Neuronal stem cell (in vitro differentiated cells): ENCODE data around the gene LHFPL2.

ENCODE experiments used
- DNase-seq: peaks from one replicate; pipeline ENCODE4 v3.0.0-alpha.2; 2013; ENCODE audit warnings: low spot score
- H2AFZ ChIP-seq: one replicate; pipeline ENCODE4 v1.6.1; 2013; ENCODE audit warnings: mild to moderate bottlenecking, low read length, inconsistent platforms
- H2AK5ac ChIP-seq: 2 replicates; pipeline ENCODE4 v1.6.1; 2013; ENCODE audit warnings: low read depth, mild to moderate bottlenecking, inconsistent platforms, low read length, moderate library complexity, mixed read lengths
- H2BK120ac ChIP-seq: 2 replicates; pipeline ENCODE4 v1.6.1; 2013; ENCODE audit warnings: low read depth, mild to moderate bottlenecking, inconsistent platforms, low read length, moderate library complexity, mixed read lengths
- H2BK12ac ChIP-seq: one replicate; pipeline ENCODE4 v1.6.1; 2013; ENCODE audit warnings: low read length, inconsistent platforms
- H2BK15ac ChIP-seq: 2 replicates; pipeline ENCODE4 v1.6.1; 2013; ENCODE audit warnings: mild to moderate bottlenecking, low read length, inconsistent platforms, mixed read lengths
- H2BK5ac ChIP-seq: one replicate; pipeline ENCODE4 v1.6.1; 2013; ENCODE audit warnings: inconsistent platforms, mild to moderate bottlenecking, low read length, moderate library complexity
- H3K14ac ChIP-seq: one replicate; pipeline ENCODE4 v1.6.1; 2013; ENCODE audit warnings: low read length, inconsistent platforms
- H3K18ac ChIP-seq: 2 replicates; pipeline ENCODE4 v1.6.1; 2013; ENCODE audit warnings: low read length, inconsistent platforms
- H3K23ac ChIP-seq: 2 replicates; pipeline ENCODE4 v1.6.1; 2013; ENCODE audit warnings: low read depth, mild to moderate bottlenecking, mixed read lengths, low read length, inconsistent platforms; ENCODE audit not compliant: poor library complexity
- H3K27ac ChIP-seq: replicated peaks from 3 replicates; pipeline ENCODE4 v1.5.1; 2013; ENCODE audit warnings: low read length, inconsistent platforms
- H3K27me3 ChIP-seq, 3 experiments: 2 replicates each; pipeline ENCODE4 v1.6.1; 2013; ENCODE audit warnings: low read length in 3 of 3, mild to moderate bottlenecking in 2 of 3, inconsistent platforms in 1 of 3, low read depth in 1 of 3, mixed read lengths in 1 of 3, moderate library complexity in 1 of 3; ENCODE audit not compliant: control insufficient read depth in 3 of 3, insufficient read depth in 3 of 3
- H3K36me3 ChIP-seq, 2 donors: replicated peaks in 1 of 2; 2 replicates each; pipeline ENCODE4 v1.6.1; 2013; ENCODE audit warnings: low read length in 2 of 2; ENCODE audit not compliant: control insufficient read depth in 2 of 2, insufficient read depth in 2 of 2
- H3K4ac ChIP-seq: 2 replicates; pipeline ENCODE4 v1.6.1; 2013; ENCODE audit warnings: inconsistent platforms, mild to moderate bottlenecking, low read length, moderate library complexity
- H3K4me1 ChIP-seq, 2 donors: 1 replicate in 1 of 2; 2 replicates in 1 of 2; pipeline ENCODE4 v1.6.1; 2013; ENCODE audit warnings: low read length in 2 of 2, low read depth in 1 of 2; ENCODE audit not compliant: control insufficient read depth in 2 of 2, insufficient read depth in 1 of 2
- H3K4me2 ChIP-seq: one replicate; pipeline ENCODE4 v1.6.1; 2013; ENCODE audit warnings: mild to moderate bottlenecking, low read length, inconsistent platforms; ENCODE audit not compliant: insufficient read depth, poor library complexity, severe bottlenecking
- H3K4me3 ChIP-seq, 2 donors: 2 replicates each; pipeline ENCODE4 v1.5.1; 2013; ENCODE audit warnings: low read length in 2 of 2, mild to moderate bottlenecking in 2 of 2, inconsistent platforms in 1 of 2, moderate library complexity in 1 of 2
- H3K79me1 ChIP-seq: one replicate; pipeline ENCODE4 v1.6.1; 2013; ENCODE audit warnings: low read depth, mild to moderate bottlenecking, inconsistent platforms, low read length, moderate library complexity
- H3K9ac ChIP-seq: one replicate; pipeline ENCODE4 v1.6.1; 2013; ENCODE audit warnings: mild to moderate bottlenecking, low read depth, low read length, inconsistent platforms; ENCODE audit not compliant: poor library complexity
- H3K9me3 ChIP-seq, 2 donors: replicated peaks in 1 of 2; 2 replicates each; pipeline versions ENCODE3 to v1.6.1; 2013; ENCODE audit warnings: low read length in 2 of 2, mild to moderate bottlenecking in 2 of 2, inconsistent platforms in 1 of 2, low read depth in 1 of 2, mixed read lengths in 1 of 2, moderate library complexity in 1 of 2; ENCODE audit not compliant: control insufficient read depth in 2 of 2, insufficient read depth in 1 of 2
- H4K8ac ChIP-seq: one replicate; pipeline ENCODE4 v1.6.1; 2013; ENCODE audit warnings: low read depth, mild to moderate bottlenecking, inconsistent platforms, low read length, moderate library complexity
- H4K91ac ChIP-seq: one replicate; pipeline ENCODE4 v1.6.1; 2013; ENCODE audit warnings: low read length, low read depth, mild to moderate bottlenecking, inconsistent platforms; ENCODE audit not compliant: poor library complexity
- WGBS, 2 donors: extraction: QIAGEN DNeasy Blood & Tissue Kit; methylation state at CpG; one replicate each; pipeline ENCODE4 v1.1.7; 2013; ENCODE audit warnings: missing lambda C conversion rate in 2 of 2, mixed read lengths in 1 of 2; ENCODE audit not compliant: insufficient read length in 2 of 2, insufficient replicate concordance in 1 of 2; ENCODE audit errors: extremely low coverage in 2 of 2; 5-methylcytosine and 5-hydroxymethylcytosine counted together

LHFPL2 gene

DNA sequence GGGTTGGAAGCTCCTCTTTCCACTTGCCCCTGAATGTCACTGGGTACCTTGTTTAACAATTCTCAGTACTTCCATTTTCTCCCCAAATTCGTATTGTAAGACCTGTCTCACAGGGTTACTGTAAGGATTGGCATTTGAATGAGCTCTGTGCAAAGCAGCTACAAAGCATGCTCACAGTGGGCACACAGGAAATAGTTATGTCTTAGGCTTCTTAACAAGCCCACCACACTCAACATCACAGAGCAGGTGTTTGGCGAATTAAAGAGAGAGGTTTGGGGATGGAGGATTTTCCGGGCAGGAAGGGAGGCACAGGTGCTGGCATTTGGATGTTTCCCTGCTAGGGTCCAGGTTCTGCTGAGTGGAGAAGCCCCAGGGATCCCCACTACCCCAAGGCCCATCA is 17.0 kb upstream of the LHFPL2 start:
- Histone ChIP-seq H4K8ac (no peak overlapping the region), H2BK5ac (no peak overlapping the region), H2BK15ac (no peak overlapping the region), H2AK5ac (no peak overlapping the region), H3K79me1 (no peaks in the 10 kb centered on the region), H3K4me2 (no peak overlapping the region), H3K36me3 (no peaks in the 10 kb centered on the region), H3K9me3 (no peaks in the 10 kb centered on the region), H4K91ac (no peak overlapping the region), H3K27me3 (no peaks in the 10 kb centered on the region), H3K4me3 (no peak overlapping the region), H3K4me1 (no peaks in the 10 kb centered on the region), H2AFZ (no peak overlapping the region), H3K9ac (no peak overlapping the region), H3K18ac (no peak overlapping the region), H2BK120ac (no peak overlapping the region), H3K27ac (no peak overlapping the region), H2BK12ac (no peak overlapping the region), H3K14ac (no peak overlapping the region), H3K23ac (no peak overlapping the region), H3K4ac (no peak overlapping the region)
- no peak for DNase-seq
- no CpG with 5 or more reads among the region's 3 CpGs for WGBS, 2 donors

DNA sequence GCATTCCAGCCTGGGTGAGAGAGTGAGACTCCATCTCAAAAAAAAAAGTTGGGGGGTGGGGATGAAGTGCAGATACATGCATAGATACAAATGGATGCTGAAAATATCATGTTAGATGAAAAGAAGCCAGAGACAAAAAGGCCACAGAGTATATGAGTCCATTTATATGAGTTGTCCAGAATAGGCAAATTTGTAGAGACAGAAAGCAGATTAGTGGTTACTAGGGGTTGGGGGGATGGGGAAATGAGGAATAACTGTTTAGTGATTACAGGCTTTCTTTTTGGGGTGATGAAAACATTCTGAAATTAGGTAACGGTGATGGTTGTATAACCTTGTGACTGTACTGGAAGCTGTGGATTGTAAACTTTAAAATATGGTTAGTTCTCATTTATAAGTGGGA is 13.8 kb upstream of the LHFPL2 start:
- Histone ChIP-seq H3K4me2 (no peak overlapping the region), H2AK5ac (no peak overlapping the region), H3K36me3 (no peaks in the 10 kb centered on the region), H3K18ac (no peak overlapping the region), H2AFZ (no peak overlapping the region), H3K14ac (no peak overlapping the region), H3K9me3 (no peaks in the 10 kb centered on the region), H3K4me3 (no peak overlapping the region), H3K23ac (no peak overlapping the region), H3K27me3 (no peaks in the 10 kb centered on the region), H3K79me1 (no peaks in the 10 kb centered on the region), H4K8ac (no peak overlapping the region), H3K4ac (no peak overlapping the region), H2BK12ac (no peak overlapping the region), H3K9ac (no peak overlapping the region), H2BK5ac (no peak overlapping the region), H2BK15ac (no peak overlapping the region), H3K27ac (no peak overlapping the region), H2BK120ac (no peak overlapping the region), H3K4me1 (no peaks in the 10 kb centered on the region), H4K91ac (no peak overlapping the region)
- DNase-seq, result no peak
- no CpG with 5 or more reads among the region's 1 CpG for WGBS, 2 donors

DNA sequence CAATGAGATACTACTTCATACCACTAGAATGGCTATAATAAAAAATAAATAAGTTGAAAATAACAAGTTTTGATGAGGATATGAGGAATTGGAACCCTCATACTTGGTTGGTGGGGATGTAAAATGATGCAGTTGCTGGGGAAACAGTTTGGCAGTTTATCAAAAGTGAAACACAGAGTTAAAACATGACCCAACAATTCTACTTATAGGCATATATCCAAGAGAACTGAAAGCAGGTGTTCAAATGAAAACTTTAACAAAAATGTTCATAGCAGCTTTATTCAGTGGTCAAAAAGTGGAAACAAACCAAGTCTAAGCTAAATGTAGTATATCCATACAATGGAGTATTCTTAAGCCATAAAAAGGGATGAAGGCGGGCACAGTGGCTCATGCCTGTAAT is 13.1 kb upstream of the LHFPL2 start:
- Histone ChIP-seq H2BK15ac (no peak overlapping the region), H2BK5ac (no peak overlapping the region), H3K18ac (no peak overlapping the region), H3K4me3 (no peak overlapping the region), H3K23ac (no peak overlapping the region), H3K9ac (no peak overlapping the region), H4K8ac (no peak overlapping the region), H3K27ac (no peak overlapping the region), H2BK120ac (no peak overlapping the region), H3K79me1 (no peaks in the 10 kb centered on the region), H3K9me3 (no peaks in the 10 kb centered on the region), H3K4me2 (no peak overlapping the region), H3K4ac (no peak overlapping the region), H3K36me3 (no peaks in the 10 kb centered on the region), H3K14ac (no peak overlapping the region), H4K91ac (no peak overlapping the region), H2BK12ac (no peak overlapping the region), H3K27me3 (no peaks in the 10 kb centered on the region), H2AK5ac (no peak overlapping the region), H3K4me1 (no peaks in the 10 kb centered on the region), H2AFZ (no peak overlapping the region)
- no CpG with 5 or more reads among the region's 1 CpG for WGBS, 2 donors
- no peak for DNase-seq

DNA sequence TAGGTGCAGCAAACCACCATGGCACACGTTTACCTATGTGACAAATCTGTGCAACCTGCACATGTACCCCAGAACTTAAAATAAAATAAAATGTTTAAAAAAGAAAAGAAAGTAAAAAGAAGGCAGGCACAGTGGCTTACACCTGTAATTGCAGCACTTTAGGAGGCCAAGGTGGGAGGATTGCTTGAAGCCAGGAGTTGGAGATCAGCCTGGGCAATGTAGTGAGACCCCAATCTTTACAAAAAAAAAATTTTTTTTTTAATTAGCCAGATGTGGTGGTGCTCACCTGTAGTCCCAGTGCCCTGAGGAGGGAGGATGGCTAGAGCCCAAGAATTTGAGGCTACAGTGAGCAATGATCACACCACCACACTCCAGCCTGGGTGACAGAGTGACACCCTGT is 12.5 kb upstream of the LHFPL2 start:
- H2BK12ac ChIP-seq, result no peak overlapping the region
- no peaks in the 10 kb centered on the region for H3K79me1 ChIP-seq
- no peak overlapping the region for H2AFZ ChIP-seq
- no peak overlapping the region for H3K4me2 ChIP-seq
- H2AK5ac ChIP-seq, result no peak overlapping the region
- WGBS, 2 donors, result no CpG with 5 or more reads among the region's 1 CpG
- H3K23ac ChIP-seq, result no peak overlapping the region
- no peak overlapping the region for H2BK5ac ChIP-seq
- no peaks in the 10 kb centered on the region for H3K36me3 ChIP-seq
- H4K91ac ChIP-seq, result no peak overlapping the region
- H3K18ac ChIP-seq, result no peak overlapping the region
- H4K8ac ChIP-seq, result no peak overlapping the region
- DNase-seq, result no peak
- H3K27me3 ChIP-seq, result peaks cover 0 to 1% (median 0%) of the 10 kb centered on the region in 3 experiments
- H3K4ac ChIP-seq, result no peak overlapping the region
- H3K9me3 ChIP-seq, result no peaks in the 10 kb centered on the region
- no peak overlapping the region for H3K4me3 ChIP-seq
- H3K14ac ChIP-seq, result no peak overlapping the region
- H3K4me1 ChIP-seq, result no peaks in the 10 kb centered on the region
- no peak overlapping the region for H3K27ac ChIP-seq
- no peak overlapping the region for H2BK15ac ChIP-seq
- no peak overlapping the region for H3K9ac ChIP-seq
- no peak overlapping the region for H2BK120ac ChIP-seq
